Ascending aorta (tissue), 2 donors: ENCODE data around the gene CSMD2. TPM values are rescaled to one million over a fixed set of nuclear protein-coding genes. Genes with fewer than 3 reads are reported as not detected.

Source experiments
- DNase-seq, 2 donors: peaks; one replicate each; pipeline ENCODE4 v3.0.0-alpha.2; 2019; ENCODE audit warnings: low spot score in 2 of 2
- H3K27ac ChIP-seq, 2 donors: fragments of 200-600 bp; sonication (generic); one replicate each; pipeline ENCODE4 v1.5.1; 2016 to 2017; ENCODE audit warnings: mild to moderate bottlenecking in 1 of 2
- H3K27me3 ChIP-seq: fragments of 200-600 bp; sonication (generic); one replicate; pipeline ENCODE4 v1.5.1; 2017
- H3K36me3 ChIP-seq, 2 donors: fragments of 200-600 bp; sonication (generic); one replicate each; pipeline ENCODE4 v1.5.1; 2016
- H3K4me1 ChIP-seq, 2 donors: fragments of 200-600 bp; sonication (generic); one replicate each; pipeline ENCODE4 v1.5.1; 2016 to 2017; ENCODE audit warnings: mild to moderate bottlenecking in 1 of 2
- H3K4me3 ChIP-seq, 2 donors: fragments of 200-600 bp; sonication (generic); one replicate each; pipeline ENCODE4 v1.5.1; 2016 to 2017; ENCODE audit warnings: mild to moderate bottlenecking in 1 of 2
- H3K9me3 ChIP-seq, 2 donors: fragments of 200-600 bp; sonication (generic); one replicate each; pipeline ENCODE4 v1.5.1; 2016
- intact Hi-C: fragments of 100-400 bp; cut with DNase I; formaldehyde crosslinking; loops from one replicate; pipeline ENCODE4 v1.15.1; 2023
- total RNA-seq: library from RNA; depleted of rRNA; stranded (reverse); fragments of >200 nt; gene quantifications from one replicate; pipeline ENCODE4 v1.1.0, GENCODE V29; 2016
- TF ChIP-seq, protein P1 (sequence below), 3 experiments: fragments of 200-600 bp in 2 of 3; fragments of 450-650 bp in 1 of 3; sonication (generic) in 2 of 3; IDR thresholded peaks; one replicate each; pipeline ENCODE4 v1.5.1; 2016 to 2019; ENCODE audit warnings: antibody characterized with exemption in 3 of 3, mild to moderate bottlenecking in 1 of 3, moderate library complexity in 1 of 3

The CSMD2 gene
- total RNA-seq, 1 donor from 2014 or later, result 10.9 TPM

GRCh38 chr1:33624991-33625870 lies 539.8 kb downstream of the CSMD2 start:
- no peak overlapping the region for H3K27ac ChIP-seq
- H3K4me1 ChIP-seq, result no peaks in the 10 kb centered on the region
- TF ChIP-seq, protein P1, sequence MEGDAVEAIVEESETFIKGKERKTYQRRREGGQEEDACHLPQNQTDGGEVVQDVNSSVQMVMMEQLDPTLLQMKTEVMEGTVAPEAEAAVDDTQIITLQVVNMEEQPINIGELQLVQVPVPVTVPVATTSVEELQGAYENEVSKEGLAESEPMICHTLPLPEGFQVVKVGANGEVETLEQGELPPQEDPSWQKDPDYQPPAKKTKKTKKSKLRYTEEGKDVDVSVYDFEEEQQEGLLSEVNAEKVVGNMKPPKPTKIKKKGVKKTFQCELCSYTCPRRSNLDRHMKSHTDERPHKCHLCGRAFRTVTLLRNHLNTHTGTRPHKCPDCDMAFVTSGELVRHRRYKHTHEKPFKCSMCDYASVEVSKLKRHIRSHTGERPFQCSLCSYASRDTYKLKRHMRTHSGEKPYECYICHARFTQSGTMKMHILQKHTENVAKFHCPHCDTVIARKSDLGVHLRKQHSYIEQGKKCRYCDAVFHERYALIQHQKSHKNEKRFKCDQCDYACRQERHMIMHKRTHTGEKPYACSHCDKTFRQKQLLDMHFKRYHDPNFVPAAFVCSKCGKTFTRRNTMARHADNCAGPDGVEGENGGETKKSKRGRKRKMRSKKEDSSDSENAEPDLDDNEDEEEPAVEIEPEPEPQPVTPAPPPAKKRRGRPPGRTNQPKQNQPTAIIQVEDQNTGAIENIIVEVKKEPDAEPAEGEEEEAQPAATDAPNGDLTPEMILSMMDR (IDR thresholded peaks at IDR 0.05), result no peak
- no peaks in the 10 kb centered on the region for H3K27me3 ChIP-seq
- intact Hi-C loops, result no loop called here
- H3K9me3 ChIP-seq, result no peaks in the 10 kb centered on the region
- no peaks in the 10 kb centered on the region for H3K36me3 ChIP-seq
- no peak overlapping the region for H3K4me3 ChIP-seq
- DNase-seq, result peak in 1 of 2 donors; percentile 34

GRCh38 chr1:33624261-33624990 lies 540.6 kb downstream of the CSMD2 start:
- no peak for DNase-seq
- TF ChIP-seq, protein P1 (IDR thresholded peaks at IDR 0.05), result no peak
- no peak overlapping the region for H3K27ac ChIP-seq
- intact Hi-C loops, result no loop called here
- H3K36me3 ChIP-seq, result no peaks in the 10 kb centered on the region
- no peak overlapping the region for H3K4me3 ChIP-seq
- no peaks in the 10 kb centered on the region for H3K9me3 ChIP-seq
- no peaks in the 10 kb centered on the region for H3K27me3 ChIP-seq
- H3K4me1 ChIP-seq, result no peaks in the 10 kb centered on the region

DNA sequence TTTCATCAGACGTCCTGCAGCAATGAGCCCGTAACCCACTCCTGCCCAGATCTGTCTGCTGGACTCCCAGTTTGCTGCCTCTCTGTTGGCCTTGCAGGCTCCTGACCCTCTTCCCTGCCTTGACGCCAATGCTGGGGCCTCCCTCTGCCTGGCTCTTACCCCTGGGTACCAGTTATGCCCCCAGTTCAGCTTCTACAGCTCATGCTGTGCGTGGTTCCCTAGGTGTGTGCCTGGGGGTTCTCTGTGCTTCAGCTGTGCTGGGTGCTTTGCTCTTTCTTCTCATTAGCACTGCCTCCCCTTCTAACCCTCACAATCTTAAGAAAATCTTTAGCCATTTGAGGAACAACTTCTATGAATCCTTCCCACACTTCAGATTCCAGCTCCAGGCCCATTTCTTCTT lies 541.2 kb downstream of the CSMD2 start:
- no peak for DNase-seq
- H3K27ac ChIP-seq, result no peak overlapping the region
- TF ChIP-seq, protein P1 (IDR thresholded peaks at IDR 0.05), result no peak
- no peaks in the 10 kb centered on the region for H3K27me3 ChIP-seq
- H3K4me1 ChIP-seq, result no peaks in the 10 kb centered on the region
- no peak overlapping the region for H3K4me3 ChIP-seq
- no peaks in the 10 kb centered on the region for H3K36me3 ChIP-seq
- no peaks in the 10 kb centered on the region for H3K9me3 ChIP-seq
- intact Hi-C loops, result no loop called here

DNA sequence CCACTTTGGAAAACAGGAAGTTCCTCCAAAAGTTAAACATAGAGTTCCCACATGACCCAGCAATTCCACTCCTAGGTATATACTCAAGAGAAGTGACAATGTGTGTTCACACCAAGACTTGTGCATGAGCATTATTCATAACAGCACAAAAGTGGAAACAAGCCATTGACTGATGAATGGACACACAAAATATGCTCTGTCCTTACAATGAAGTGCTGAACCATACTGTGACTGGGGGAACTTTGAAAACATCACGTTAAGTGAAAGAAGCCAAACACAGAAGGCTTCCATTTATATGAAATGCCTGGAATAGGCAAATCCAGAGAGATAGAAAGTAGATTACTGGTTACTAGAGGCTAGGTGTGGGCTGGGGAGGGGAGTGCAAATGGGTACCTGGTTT lies 542.3 kb downstream of the CSMD2 start:
- H3K9me3 ChIP-seq, result no peaks in the 10 kb centered on the region
- no peaks in the 10 kb centered on the region for H3K4me1 ChIP-seq
- intact Hi-C loops, result no loop called here
- no peak for DNase-seq
- H3K27me3 ChIP-seq, result no peaks in the 10 kb centered on the region
- H3K27ac ChIP-seq, result no peak overlapping the region
- no peaks in the 10 kb centered on the region for H3K36me3 ChIP-seq
- TF ChIP-seq, protein P1 (IDR thresholded peaks at IDR 0.05), result no peak
- no peak overlapping the region for H3K4me3 ChIP-seq

DNA sequence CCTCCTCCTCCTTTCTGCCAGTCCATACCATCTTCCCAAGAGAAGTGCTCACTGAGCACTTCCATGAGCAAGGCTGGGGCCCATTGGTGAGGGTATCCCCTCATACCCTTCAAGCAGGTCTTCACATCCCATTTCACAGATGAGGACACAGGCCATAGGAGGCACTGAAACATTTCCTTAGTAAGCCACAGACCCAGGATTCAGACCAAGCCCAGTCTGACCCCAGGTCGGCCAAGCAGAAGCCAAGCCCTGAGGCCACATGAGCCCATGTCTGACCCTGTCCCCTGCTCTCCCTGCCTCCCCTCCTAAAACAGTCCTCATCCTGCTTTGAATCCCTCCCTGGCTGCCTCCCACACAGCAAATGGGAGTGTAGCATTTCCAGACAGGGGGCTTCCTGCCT lies 546.4 kb downstream of the CSMD2 start:
- H3K36me3 ChIP-seq, result no peaks in the 10 kb centered on the region
- H3K4me3 ChIP-seq, result no peak overlapping the region
- H3K4me1 ChIP-seq, result no peaks in the 10 kb centered on the region
- H3K9me3 ChIP-seq, result no peaks in the 10 kb centered on the region
- DNase-seq, result peak in 1 of 2 donors; percentile 51
- no peaks in the 10 kb centered on the region for H3K27me3 ChIP-seq
- intact Hi-C loops, result loop anchor here (10.0 kb wide), 2 partner anchors 244 to 324 kb away; no protein-coding TSS in a partner anchor
- TF ChIP-seq, protein P1 (IDR thresholded peaks at IDR 0.05), result no peak
- H3K27ac ChIP-seq, result no peak overlapping the region
